Mucosa of descending colon (tissue), 3 donors: ENCODE results near the gene AGO4. TPM values are rescaled to one million over a fixed set of nuclear protein-coding genes. Genes with fewer than 3 reads are reported as not detected.

ENCODE experiments used
- ATAC-seq: fragments of 200-7000 bp; cut with Tn5 transposase; one replicate; pipeline ENCODE4 v1.9.1; 2020; ENCODE audit warnings: mild to moderate bottlenecking, moderate library complexity
- DNase-seq, 3 donors: peaks; one replicate each; pipeline ENCODE4 v3.0.0-alpha.2; 2020
- H3K36me3 ChIP-seq: fragments of 200-600 bp; one replicate; pipeline ENCODE4 v1.8.0; 2021; ENCODE audit warnings: low read depth, mild to moderate bottlenecking
- H3K4me1 ChIP-seq: fragments of 200-600 bp; one replicate; pipeline ENCODE4 v1.8.0; 2021; ENCODE audit warnings: low read depth, mild to moderate bottlenecking
- H3K4me3 ChIP-seq: fragments of 200-600 bp; one replicate; pipeline ENCODE4 v1.8.0; 2021; ENCODE audit warnings: mild to moderate bottlenecking
- H3K9me3 ChIP-seq: fragments of 200-600 bp; one replicate; pipeline ENCODE4 v1.8.0; 2021; ENCODE audit warnings: mild to moderate bottlenecking
- CTCF ChIP-seq: fragments of 200-600 bp; IDR thresholded peaks from one replicate; pipeline ENCODE4 v1.8.0; 2022; ENCODE audit warnings: antibody characterized with exemption, mild to moderate bottlenecking
- intact Hi-C, 2 donors: fragments of 100-400 bp; cut with DNase I in 1 of 2; cut with micrococcal nuclease in 1 of 2; formaldehyde crosslinking; loops; one replicate each; pipeline versions ENCODE4 v1.11.0 to v1.11.1; 2022; cut with DNase I, micrococcal nuclease
- total RNA-seq, 3 donors: library from RNA; stranded (reverse); fragmentation: NEBNext Ultra II Directional in 2 of 3; extraction: Animal tissue kit (Norgen Biotek cat#: 25700) in 2 of 3; gene quantifications; one replicate each; pipeline versions ENCODE4 v1.2.1 to v1.2.4, GENCODE V29; 2021 to 2023
- donor health status: DM: no; HTN: no; CAD: no; lungs with moderate emphysema.
- donor health status: DM: no; HTN: no; CAD: no.
- donor health status: DM: no; HTN: yes; CAD: no.

The AGO4 gene
- total RNA-seq, 3 donors from 2014 or later: 9.9 to 20.0 (median 18.2) TPM

- H3K36me3 ChIP-seq: peaks cover 4% of the 10 kb centered on the region
- no peaks in the 10 kb centered on the region for H3K4me1 ChIP-seq
- intact Hi-C loops: no loop called here
- ATAC-seq (no peak), DNase-seq (no peak)
- H3K4me3 ChIP-seq: no peak overlapping the region
- no peak for TF ChIP-seq CTCF
- H3K9me3 ChIP-seq: no peaks in the 10 kb centered on the region
These were observed 24.6 kb downstream of the AGO4 start for GRCh38 chr1:35832276-35832905.

- intact Hi-C loops: no loop called here
- Histone ChIP-seq H3K4me3 (no peak overlapping the region), H3K9me3 (no peaks in the 10 kb centered on the region), H3K36me3 (no peaks in the 10 kb centered on the region), H3K4me1 (no peaks in the 10 kb centered on the region)
- TF ChIP-seq CTCF: no peak
- DNase-seq (no peak), ATAC-seq (no peak)
These were observed 25.6 kb downstream of the AGO4 start for GRCh38 chr1:35833395-35833794.

- Histone ChIP-seq H3K4me1 (no peaks in the 10 kb centered on the region), H3K9me3 (no peaks in the 10 kb centered on the region), H3K36me3 (no peaks in the 10 kb centered on the region), H3K4me3 (no peak overlapping the region)
- intact Hi-C loops: no loop called here
- no peak for TF ChIP-seq CTCF
- no peak for DNase-seq
- ATAC-seq: no peak
These were observed 26.4 kb downstream of the AGO4 start for GRCh38 chr1:35834218-35834617.

- TF ChIP-seq CTCF: no peak
- ATAC-seq (no peak), DNase-seq (no peak)
- Histone ChIP-seq H3K9me3 (no peaks in the 10 kb centered on the region), H3K4me3 (no peak overlapping the region), H3K36me3 (no peaks in the 10 kb centered on the region), H3K4me1 (no peaks in the 10 kb centered on the region)
- intact Hi-C loops: no loop called here
These were observed 27.6 kb downstream of the AGO4 start for GRCh38 chr1:35835398-35835797.

GRCh38 chr1:35836734-35837133, 28.9 kb downstream of the AGO4 start:
- H3K4me3 ChIP-seq: no peak overlapping the region
- intact Hi-C loops: no loop called here
- H3K36me3 ChIP-seq: no peaks in the 10 kb centered on the region
- ATAC-seq (no peak), DNase-seq (no peak)
- H3K9me3 ChIP-seq: no peaks in the 10 kb centered on the region
- H3K4me1 ChIP-seq: no peaks in the 10 kb centered on the region
- no peak for TF ChIP-seq CTCF
